HEK293 (cell line): ENCODE results near the gene SFT2D2.
A peak's percentile ranks its signal among the peaks of the same experiment; 100 is the strongest.

ENCODE experiments used
- CTCF ChIA-PET: fragments of 350-600 bp; formaldehyde crosslinking; extraction: SDS; loops from one replicate; lab custom pipeline; 2021; ENCODE audit warnings: antibody characterized with exemption; lab: Yijun Ruan, JAX
- POLR2A ChIA-PET: fragments of 300-600 bp; formaldehyde crosslinking; extraction: SDS; loops from one replicate; lab custom pipeline; 2020; ENCODE audit warnings: antibody characterized with exemption, inconsistent platforms; lab: Yijun Ruan, JAX
- H3K27ac ChIP-seq: fragments of 200-500 bp; sonication (Bioruptor generic); 2 replicates; pipeline ENCODE4 v1.5.1; 2014; ENCODE audit warnings: low read depth, low read length, control low read depth, inconsistent platforms; ENCODE audit errors: extremely low read depth
- H3K36me3 ChIP-seq, 2 experiments: fragments of 200-500 bp in 1 of 2; sonication (Bioruptor generic) in 1 of 2; 1 replicate in 1 of 2; 2 replicates in 1 of 2; pipeline ENCODE4 v1.5.1; 2014 to 2017; ENCODE audit warnings: inconsistent platforms in 2 of 2, low read length in 2 of 2; ENCODE audit not compliant: control insufficient read depth in 2 of 2, insufficient read depth in 1 of 2
- H3K4me1 ChIP-seq: fragments of 200-500 bp; sonication (Bioruptor generic); 2 replicates; pipeline ENCODE4 v1.5.1; 2014; ENCODE audit warnings: mild to moderate bottlenecking, low read length, inconsistent platforms; ENCODE audit not compliant: control insufficient read depth, insufficient read depth
- H3K4me3 ChIP-seq: 2 replicates; pipeline ENCODE4 v1.5.1; 2011; ENCODE audit warnings: low read depth, mild to moderate bottlenecking, control low read depth, low read length, moderate library complexity
- H3K9me3 ChIP-seq: fragments of 200-500 bp; sonication (Bioruptor generic); 2 replicates; pipeline ENCODE4 v1.5.1; 2014; ENCODE audit warnings: low read depth, low read length, inconsistent platforms; ENCODE audit not compliant: control insufficient read depth, insufficient read depth
- ZBTB17 ChIP-seq: fragments of 450-650 bp; formaldehyde crosslinking; IDR thresholded peaks from 2 replicates; pipeline ENCODE4 v1.5.1; 2016; ENCODE audit warnings: missing biosample characterization, missing genetic modification characterization
- ZFHX2 ChIP-seq: fragments of 450-650 bp; formaldehyde crosslinking; conservative IDR thresholded peaks from 2 replicates; pipeline ENCODE4 v1.5.1; 2016; ENCODE audit warnings: missing biosample characterization, missing genetic modification characterization
- ZFP41 ChIP-seq: fragments of 450-650 bp; formaldehyde crosslinking; IDR thresholded peaks from 2 replicates; pipeline ENCODE4 v1.5.1; 2016; ENCODE audit warnings: missing biosample characterization, missing genetic modification characterization, borderline replicate concordance
- ZNF138 ChIP-seq: fragments of 450-650 bp; formaldehyde crosslinking; IDR thresholded peaks from 2 replicates; pipeline ENCODE4 v1.5.1; 2016; ENCODE audit warnings: missing biosample characterization, missing genetic modification characterization, borderline replicate concordance
- ZNF16 ChIP-seq: fragments of 450-650 bp; formaldehyde crosslinking; IDR thresholded peaks from 2 replicates; pipeline ENCODE4 v1.5.1; 2016; ENCODE audit warnings: low read depth, missing biosample characterization, missing genetic modification characterization
- ZNF2 ChIP-seq: fragments of 450-650 bp; formaldehyde crosslinking; IDR thresholded peaks from 2 replicates; pipeline ENCODE4 v1.5.1; 2016; ENCODE audit warnings: missing biosample characterization, missing genetic modification characterization
- ZNF202 ChIP-seq: fragments of 450-650 bp; formaldehyde crosslinking; IDR thresholded peaks from 2 replicates; pipeline ENCODE4 v1.5.1; 2016; ENCODE audit warnings: missing biosample characterization, missing genetic modification characterization, borderline replicate concordance
- ZNF221 ChIP-seq: fragments of 450-650 bp; formaldehyde crosslinking; IDR thresholded peaks from 2 replicates; pipeline ENCODE4 v1.5.1; 2017; ENCODE audit warnings: missing biosample characterization, missing genetic modification characterization, borderline replicate concordance
- ZNF302 ChIP-seq: fragments of 450-650 bp; formaldehyde crosslinking; IDR thresholded peaks from 2 replicates; pipeline ENCODE4 v1.5.1; 2016; ENCODE audit warnings: missing biosample characterization, missing genetic modification characterization, low read depth
- ZNF324 ChIP-seq: fragments of 450-650 bp; formaldehyde crosslinking; IDR thresholded peaks from 2 replicates; pipeline ENCODE4 v1.5.1; 2016; ENCODE audit warnings: missing biosample characterization, missing genetic modification characterization
- ZNF335 ChIP-seq: fragments of 450-650 bp; formaldehyde crosslinking; conservative IDR thresholded peaks from 2 replicates; pipeline ENCODE4 v1.5.1; 2016; ENCODE audit warnings: missing biosample characterization, missing genetic modification characterization
- ZNF341 ChIP-seq: fragments of 450-650 bp; formaldehyde crosslinking; IDR thresholded peaks from 2 replicates; pipeline ENCODE4; 2016; ENCODE audit warnings: low read depth, missing biosample characterization, missing genetic modification characterization
- ZNF394 ChIP-seq: fragments of 450-650 bp; formaldehyde crosslinking; IDR thresholded peaks from 2 replicates; pipeline ENCODE4 v1.5.1; 2016; ENCODE audit warnings: missing biosample characterization, missing genetic modification characterization, mild to moderate bottlenecking, moderate library complexity, borderline replicate concordance
- ZNF600 ChIP-seq: fragments of 450-650 bp; formaldehyde crosslinking; IDR thresholded peaks from 2 replicates; pipeline ENCODE4 v1.5.1; 2016; ENCODE audit warnings: missing biosample characterization, missing genetic modification characterization
- ZNF776 ChIP-seq: fragments of 450-650 bp; formaldehyde crosslinking; IDR thresholded peaks from 2 replicates; pipeline ENCODE4 v1.5.0; 2017; ENCODE audit warnings: missing biosample characterization, missing genetic modification characterization, borderline replicate concordance
- ZSCAN23 ChIP-seq: fragments of 450-650 bp; formaldehyde crosslinking; IDR thresholded peaks from 2 replicates; pipeline ENCODE4 v1.5.1; 2016; ENCODE audit warnings: missing biosample characterization, missing genetic modification characterization
- ZSCAN30 ChIP-seq: fragments of 450-650 bp; IDR thresholded peaks from 2 replicates; pipeline ENCODE4 v1.5.1; 2018; ENCODE audit warnings: missing biosample characterization, mild to moderate bottlenecking, missing genetic modification characterization, moderate library complexity
- TF ChIP-seq, protein P1 (sequence below): fragments of 450-650 bp; formaldehyde crosslinking; IDR thresholded peaks from 2 replicates; pipeline ENCODE4 v1.5.1; 2017; ENCODE audit warnings: missing biosample characterization, missing genetic modification characterization
- TF ChIP-seq, protein P2 (sequence below): fragments of 450-650 bp; formaldehyde crosslinking; IDR thresholded peaks from 2 replicates; pipeline ENCODE4; 2016; ENCODE audit warnings: missing biosample characterization, missing genetic modification characterization
- TF ChIP-seq, protein P3 (sequence below): fragments of 450-650 bp; formaldehyde crosslinking; IDR thresholded peaks from 2 replicates; pipeline ENCODE4 v1.5.1; 2017; ENCODE audit warnings: missing biosample characterization, missing genetic modification characterization
- TF ChIP-seq, protein P4 (sequence below): fragments of 450-650 bp; formaldehyde crosslinking; IDR thresholded peaks from 2 replicates; pipeline ENCODE4 v1.5.1; 2016; ENCODE audit warnings: missing biosample characterization, missing genetic modification characterization

SFT2D2 gene

DNA sequence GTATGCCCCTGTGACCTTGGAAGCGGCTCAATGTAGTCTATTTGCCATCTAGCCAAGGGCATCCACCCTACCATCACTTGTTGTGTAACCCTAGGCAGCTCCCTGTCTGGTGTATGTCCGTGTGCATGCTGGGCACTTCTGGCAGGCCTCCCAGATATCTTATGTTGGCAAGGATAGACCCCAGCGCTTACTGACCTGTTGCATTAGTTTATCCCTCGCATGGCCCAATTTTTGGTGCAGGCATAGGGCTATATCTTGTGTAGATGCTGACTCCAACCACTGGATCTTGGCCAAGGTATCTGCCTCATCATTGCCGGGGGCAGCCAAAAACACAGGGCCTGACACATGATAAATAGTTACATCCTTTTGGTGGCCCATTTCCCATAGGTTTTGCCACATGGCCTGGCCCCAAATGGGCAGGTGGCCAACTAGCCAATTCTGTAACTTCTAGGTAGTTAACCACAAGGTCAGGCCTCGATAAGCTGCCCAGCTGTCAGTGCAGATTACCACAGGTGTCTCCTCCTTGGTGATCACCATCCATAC, 40.9 kb downstream of the SFT2D2 start:
- TF ChIP-seq ZNF138 (tag by site-specific recombination) (no peak), ZNF600 (tag by site-specific recombination) (no peak), ZNF221 (tag by site-specific recombination) (no peak), ZBTB17 (tag by site-specific recombination) (no peak), ZNF16 (tag by site-specific recombination) (no peak), ZFHX2 (no peak), ZSCAN23 (tag by site-specific recombination) (no peak), ZNF394 (tag by site-specific recombination) (no peak), ZSCAN30 (no peak)
- TF ChIP-seq, protein P1, sequence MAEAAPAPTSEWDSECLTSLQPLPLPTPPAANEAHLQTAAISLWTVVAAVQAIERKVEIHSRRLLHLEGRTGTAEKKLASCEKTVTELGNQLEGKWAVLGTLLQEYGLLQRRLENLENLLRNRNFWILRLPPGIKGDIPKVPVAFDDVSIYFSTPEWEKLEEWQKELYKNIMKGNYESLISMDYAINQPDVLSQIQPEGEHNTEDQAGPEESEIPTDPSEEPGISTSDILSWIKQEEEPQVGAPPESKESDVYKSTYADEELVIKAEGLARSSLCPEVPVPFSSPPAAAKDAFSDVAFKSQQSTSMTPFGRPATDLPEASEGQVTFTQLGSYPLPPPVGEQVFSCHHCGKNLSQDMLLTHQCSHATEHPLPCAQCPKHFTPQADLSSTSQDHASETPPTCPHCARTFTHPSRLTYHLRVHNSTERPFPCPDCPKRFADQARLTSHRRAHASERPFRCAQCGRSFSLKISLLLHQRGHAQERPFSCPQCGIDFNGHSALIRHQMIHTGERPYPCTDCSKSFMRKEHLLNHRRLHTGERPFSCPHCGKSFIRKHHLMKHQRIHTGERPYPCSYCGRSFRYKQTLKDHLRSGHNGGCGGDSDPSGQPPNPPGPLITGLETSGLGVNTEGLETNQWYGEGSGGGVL (tag by site-specific recombination) = no peak
- ChIA-PET POLR2A (no interaction called here), CTCF (no interaction called here)
- Histone ChIP-seq H3K27ac (no peak overlapping the region), H3K9me3 (no peaks in the 10 kb centered on the region), H3K4me1 (no peaks in the 10 kb centered on the region), H3K4me3 (no peak overlapping the region), H3K36me3 (peaks cover 0 to 3% of the 10 kb centered on the region in 2 experiments; a peak in 1 of 3 replicates)

DNA sequence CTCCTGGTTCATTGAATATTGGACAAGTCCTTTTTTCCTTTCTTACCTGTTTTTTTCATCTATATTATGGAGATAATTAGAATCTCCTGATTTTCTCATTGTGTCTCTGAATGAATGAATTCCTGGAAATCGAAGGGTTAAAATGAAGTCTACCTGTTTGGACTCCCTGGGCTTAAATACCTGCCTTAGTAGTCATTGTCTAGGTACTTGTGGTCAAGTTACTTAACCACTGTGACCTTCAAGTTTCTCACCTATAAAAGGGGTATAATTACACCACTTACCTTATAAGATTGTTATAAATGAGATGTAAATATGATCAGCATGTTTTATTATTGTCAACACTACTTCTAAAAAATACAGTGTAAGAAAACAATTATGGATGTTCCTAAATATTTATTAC, 45.8 kb downstream of the SFT2D2 start:
- Histone ChIP-seq H3K9me3 (no peaks in the 10 kb centered on the region), H3K4me3 (no peak overlapping the region), H3K4me1 (no peaks in the 10 kb centered on the region), H3K27ac (no peak overlapping the region), H3K36me3 (no peaks in the 10 kb centered on the region)
- ChIA-PET POLR2A (no interaction called here), CTCF (no interaction called here)
- TF ChIP-seq ZFP41 (no peak), ZSCAN23 (tag by site-specific recombination) (no peak), ZNF302 (tag by site-specific recombination) (no peak), ZNF2 (tag by site-specific recombination) (no peak), ZNF341 (tag by site-specific recombination) (no peak)
- TF ChIP-seq, protein P2, sequence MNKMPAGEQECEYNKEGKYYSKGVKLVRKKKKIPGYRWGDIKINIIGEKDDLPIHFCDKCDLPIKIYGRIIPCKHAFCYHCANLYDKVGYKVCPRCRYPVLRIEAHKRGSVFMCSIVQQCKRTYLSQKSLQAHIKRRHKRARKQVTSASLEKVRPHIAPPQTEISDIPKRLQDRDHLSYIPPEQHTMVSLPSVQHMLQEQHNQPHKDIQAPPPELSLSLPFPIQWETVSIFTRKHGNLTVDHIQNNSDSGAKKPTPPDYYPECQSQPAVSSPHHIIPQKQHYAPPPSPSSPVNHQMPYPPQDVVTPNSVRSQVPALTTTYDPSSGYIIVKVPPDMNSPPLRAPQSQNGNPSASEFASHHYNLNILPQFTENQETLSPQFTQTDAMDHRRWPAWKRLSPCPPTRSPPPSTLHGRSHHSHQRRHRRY (tag by site-specific recombination) = no peak

DNA sequence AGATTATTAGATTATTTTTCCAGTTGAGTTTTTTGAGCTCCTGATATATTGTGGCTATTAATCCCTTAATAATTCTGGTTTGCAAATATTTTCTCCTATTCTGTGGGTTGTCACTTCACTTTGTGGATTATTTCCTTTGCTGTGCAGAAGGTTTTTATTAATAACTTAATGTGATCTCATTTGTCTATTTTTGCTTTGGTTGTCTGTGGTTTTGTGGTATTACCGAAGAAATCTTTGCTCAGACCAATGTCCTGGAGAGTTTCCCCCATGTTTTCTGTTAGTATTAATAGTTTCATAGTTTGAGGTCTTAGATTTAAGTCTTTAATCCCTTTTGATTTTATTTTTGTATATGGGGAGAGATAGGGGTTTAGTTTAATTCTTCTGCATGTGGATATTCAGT, 47.8 kb downstream of the SFT2D2 start:
- Histone ChIP-seq H3K27ac (no peak overlapping the region), H3K9me3 (no peaks in the 10 kb centered on the region), H3K4me3 (no peak overlapping the region), H3K4me1 (no peaks in the 10 kb centered on the region), H3K36me3 (no peaks in the 10 kb centered on the region)
- no peak for TF ChIP-seq ZNF335 (tag by site-specific recombination)
- ChIA-PET CTCF (no interaction called here), POLR2A (no interaction called here)

DNA sequence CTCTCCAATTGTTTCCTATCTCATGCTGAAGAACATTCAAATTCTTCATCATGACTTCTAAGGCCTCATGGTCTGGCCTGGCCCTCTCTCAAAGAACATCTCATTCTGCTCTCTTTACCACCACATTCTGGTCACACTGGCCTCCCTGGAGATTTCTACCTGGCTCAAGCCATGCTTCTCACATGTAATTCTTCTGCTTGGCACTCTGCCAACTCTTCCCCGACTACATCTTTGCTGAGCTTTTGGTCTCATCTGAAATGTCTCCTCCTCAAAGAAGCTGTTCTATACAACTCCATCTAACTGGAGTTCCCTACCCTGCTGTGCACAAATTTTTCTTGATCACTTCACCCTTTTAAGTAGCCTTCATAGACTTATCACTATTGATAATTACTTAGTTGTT, 53.4 kb downstream of the SFT2D2 start:
- no peak overlapping the region for H3K27ac ChIP-seq
- ChIA-PET POLR2A (no interaction called here), CTCF (interaction anchor here (1.9 kb wide), 1 partner anchor 45 kb away, joined by 6 read pairs; no protein-coding TSS in a partner anchor)
- H3K4me1 ChIP-seq = no peaks in the 10 kb centered on the region
- no peak overlapping the region for H3K4me3 ChIP-seq
- no peaks in the 10 kb centered on the region for H3K9me3 ChIP-seq
- H3K36me3 ChIP-seq = no peaks in the 10 kb centered on the region
- TF ChIP-seq ZNF324 (tag by site-specific recombination) (no peak), ZNF202 (tag by site-specific recombination) (no peak), ZNF776 (0 out of 2 replicates have a peak, but pooled peaks have one; percentile 38)
- TF ChIP-seq, protein P3, sequence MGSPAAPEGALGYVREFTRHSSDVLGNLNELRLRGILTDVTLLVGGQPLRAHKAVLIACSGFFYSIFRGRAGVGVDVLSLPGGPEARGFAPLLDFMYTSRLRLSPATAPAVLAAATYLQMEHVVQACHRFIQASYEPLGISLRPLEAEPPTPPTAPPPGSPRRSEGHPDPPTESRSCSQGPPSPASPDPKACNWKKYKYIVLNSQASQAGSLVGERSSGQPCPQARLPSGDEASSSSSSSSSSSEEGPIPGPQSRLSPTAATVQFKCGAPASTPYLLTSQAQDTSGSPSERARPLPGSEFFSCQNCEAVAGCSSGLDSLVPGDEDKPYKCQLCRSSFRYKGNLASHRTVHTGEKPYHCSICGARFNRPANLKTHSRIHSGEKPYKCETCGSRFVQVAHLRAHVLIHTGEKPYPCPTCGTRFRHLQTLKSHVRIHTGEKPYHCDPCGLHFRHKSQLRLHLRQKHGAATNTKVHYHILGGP (tag by site-specific recombination) = peak; percentile 77
- TF ChIP-seq, protein P4, sequence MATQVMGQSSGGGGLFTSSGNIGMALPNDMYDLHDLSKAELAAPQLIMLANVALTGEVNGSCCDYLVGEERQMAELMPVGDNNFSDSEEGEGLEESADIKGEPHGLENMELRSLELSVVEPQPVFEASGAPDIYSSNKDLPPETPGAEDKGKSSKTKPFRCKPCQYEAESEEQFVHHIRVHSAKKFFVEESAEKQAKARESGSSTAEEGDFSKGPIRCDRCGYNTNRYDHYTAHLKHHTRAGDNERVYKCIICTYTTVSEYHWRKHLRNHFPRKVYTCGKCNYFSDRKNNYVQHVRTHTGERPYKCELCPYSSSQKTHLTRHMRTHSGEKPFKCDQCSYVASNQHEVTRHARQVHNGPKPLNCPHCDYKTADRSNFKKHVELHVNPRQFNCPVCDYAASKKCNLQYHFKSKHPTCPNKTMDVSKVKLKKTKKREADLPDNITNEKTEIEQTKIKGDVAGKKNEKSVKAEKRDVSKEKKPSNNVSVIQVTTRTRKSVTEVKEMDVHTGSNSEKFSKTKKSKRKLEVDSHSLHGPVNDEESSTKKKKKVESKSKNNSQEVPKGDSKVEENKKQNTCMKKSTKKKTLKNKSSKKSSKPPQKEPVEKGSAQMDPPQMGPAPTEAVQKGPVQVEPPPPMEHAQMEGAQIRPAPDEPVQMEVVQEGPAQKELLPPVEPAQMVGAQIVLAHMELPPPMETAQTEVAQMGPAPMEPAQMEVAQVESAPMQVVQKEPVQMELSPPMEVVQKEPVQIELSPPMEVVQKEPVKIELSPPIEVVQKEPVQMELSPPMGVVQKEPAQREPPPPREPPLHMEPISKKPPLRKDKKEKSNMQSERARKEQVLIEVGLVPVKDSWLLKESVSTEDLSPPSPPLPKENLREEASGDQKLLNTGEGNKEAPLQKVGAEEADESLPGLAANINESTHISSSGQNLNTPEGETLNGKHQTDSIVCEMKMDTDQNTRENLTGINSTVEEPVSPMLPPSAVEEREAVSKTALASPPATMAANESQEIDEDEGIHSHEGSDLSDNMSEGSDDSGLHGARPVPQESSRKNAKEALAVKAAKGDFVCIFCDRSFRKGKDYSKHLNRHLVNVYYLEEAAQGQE (tag by site-specific recombination) = no peak
